Type B pancreatic cell (in vitro differentiated cells): ENCODE measurements around the gene PHB1. TPM values are rescaled to one million over a fixed set of nuclear protein-coding genes. Genes with fewer than 3 reads are reported as not detected.

ENCODE experiments used
- DNase-seq: peaks from one replicate; pipeline ENCODE4 v3.0.0; 2021; ENCODE audit warnings: mixed read lengths; ENCODE audit not compliant: unreplicated experiment; ENCODE audit errors: extremely low spot score
- H3K27ac Mint-ChIP-seq: 2 replicates; pipeline ENCODE4 v1.8.0; 2021; ENCODE audit warnings: mild to moderate bottlenecking, mixed read lengths
- H3K27me3 Mint-ChIP-seq: 2 replicates; pipeline ENCODE4 v1.8.0; 2021; ENCODE audit warnings: mixed read lengths
- H3K36me3 Mint-ChIP-seq: 2 replicates; pipeline ENCODE4 v1.8.0; 2021; ENCODE audit warnings: mixed read lengths
- H3K4me1 Mint-ChIP-seq: one replicate; pipeline ENCODE4 v1.8.0; 2021; ENCODE audit warnings: mixed read lengths; ENCODE audit not compliant: unreplicated experiment
- H3K4me3 Mint-ChIP-seq: 2 replicates; pipeline ENCODE4 v1.8.0; 2021; ENCODE audit warnings: mild to moderate bottlenecking, mixed read lengths
- H3K9me3 Mint-ChIP-seq: 2 replicates; pipeline ENCODE4 v1.8.0; 2021; ENCODE audit warnings: mixed read lengths
- CTCF ChIP-seq: fragments of 200-600 bp; sonication (generic); conservative IDR thresholded peaks from 2 replicates; pipeline ENCODE4 v1.5.0; 2021; ENCODE audit warnings: antibody characterized with exemption, mild to moderate bottlenecking
- total RNA-seq: library from RNA; stranded (reverse); gene quantifications from 2 replicates; pipeline ENCODE4 v1.2.1, GENCODE V29; 2021; ENCODE audit warnings: low replicate concordance

PHB1 gene
- total RNA-seq, 1 donor from 2014 or later, result 231 TPM

GRCh38 chr17:49444384-49444783 is 29.7 kb upstream of the PHB1 start:
- no peaks in the 10 kb centered on the region for H3K9me3 Mint-ChIP-seq
- peaks cover 25% of the 10 kb centered on the region for H3K4me1 Mint-ChIP-seq
- peaks cover 35% of the 10 kb centered on the region for H3K27me3 Mint-ChIP-seq
- no peaks in the 10 kb centered on the region for H3K36me3 Mint-ChIP-seq
- TF ChIP-seq CTCF, result no peak
- no peak for DNase-seq
- H3K4me3 Mint-ChIP-seq, result no peak overlapping the region
- no peak overlapping the region for H3K27ac Mint-ChIP-seq

- H3K27me3 Mint-ChIP-seq, result peaks cover 39% of the 10 kb centered on the region
- H3K27ac Mint-ChIP-seq, result no peak overlapping the region
- no peak overlapping the region for H3K4me3 Mint-ChIP-seq
- no peak for DNase-seq
- peaks cover 30% of the 10 kb centered on the region for H3K4me1 Mint-ChIP-seq
- H3K36me3 Mint-ChIP-seq, result no peaks in the 10 kb centered on the region
- H3K9me3 Mint-ChIP-seq, result no peaks in the 10 kb centered on the region
- no peak for TF ChIP-seq CTCF
These were observed 29.2 kb upstream of the PHB1 start for GRCh38 chr17:49443862-49444261.

GRCh38 chr17:49442041-49442440 is 27.4 kb upstream of the PHB1 start:
- H3K4me3 Mint-ChIP-seq, result no peak overlapping the region
- H3K4me1 Mint-ChIP-seq, result peaks cover 37% of the 10 kb centered on the region
- no peak for DNase-seq
- H3K27me3 Mint-ChIP-seq, result peaks cover 50% of the 10 kb centered on the region
- H3K27ac Mint-ChIP-seq, result no peak overlapping the region
- TF ChIP-seq CTCF, result no peak
- no peaks in the 10 kb centered on the region for H3K36me3 Mint-ChIP-seq
- no peaks in the 10 kb centered on the region for H3K9me3 Mint-ChIP-seq

- Mint-ChIP-seq H3K27me3 (peaks cover 55% of the 10 kb centered on the region), H3K4me1 (peaks cover 41% of the 10 kb centered on the region), H3K27ac (no peak overlapping the region), H3K36me3 (no peaks in the 10 kb centered on the region), H3K4me3 (no peak overlapping the region), H3K9me3 (no peaks in the 10 kb centered on the region)
- no peak for TF ChIP-seq CTCF
- no peak for DNase-seq
These were observed 26.9 kb upstream of the PHB1 start for GRCh38 chr17:49441578-49441977.

GRCh38 chr17:49440581-49440980 is 25.9 kb upstream of the PHB1 start:
- peaks cover 51% of the 10 kb centered on the region for H3K4me1 Mint-ChIP-seq
- no peak overlapping the region for H3K27ac Mint-ChIP-seq
- H3K4me3 Mint-ChIP-seq, result no peak overlapping the region
- TF ChIP-seq CTCF, result no peak
- H3K27me3 Mint-ChIP-seq, result peaks cover 61% of the 10 kb centered on the region
- no peaks in the 10 kb centered on the region for H3K9me3 Mint-ChIP-seq
- no peaks in the 10 kb centered on the region for H3K36me3 Mint-ChIP-seq
- DNase-seq, result no peak
